Brain microvascular endothelial cell (primary cell): ENCODE measurements around the gene KCTD17.

Experiments used
- DNase-seq: peaks from one replicate; pipeline ENCODE4 v3.0.0-alpha.2; 2020
- H3K27ac ChIP-seq: fragments of 250-450 bp; sonication (Bioruptor Pico); 2 replicates; pipeline ENCODE4 v1.5.1; 2020; ENCODE audit warnings: mild to moderate bottlenecking, moderate library complexity
- H3K27me3 ChIP-seq: fragments of 250-450 bp; sonication (Bioruptor Pico); replicated peaks from 2 replicates; pipeline ENCODE4 v1.5.1; 2020; ENCODE audit warnings: mild to moderate bottlenecking
- H3K36me3 ChIP-seq: fragments of 250-450 bp; sonication (Bioruptor Pico); replicated peaks from 2 replicates; pipeline ENCODE4 v1.5.1; 2020; ENCODE audit warnings: mild to moderate bottlenecking
- H3K4me3 ChIP-seq: 2 replicates; pipeline ENCODE4 v1.5.1; 2011; ENCODE audit warnings: low read depth, mild to moderate bottlenecking, control low read depth, low read length, moderate library complexity
- in situ Hi-C: cut with HindIII; loops from 2 replicates; pipeline ENCODE4 v1.10.0; 2017; ENCODE audit warnings: low sequenced_read_pairs, low pct_ligation_motif_present
- TF ChIP-seq, protein P1 (sequence below): IDR thresholded peaks from 2 replicates; pipeline ENCODE4 v1.5.1; 2011; ENCODE audit warnings: low read depth, mild to moderate bottlenecking, moderate library complexity, low read length, control low read depth, inconsistent platforms; ENCODE audit errors: missing control alignments

KCTD17 gene

DNA sequence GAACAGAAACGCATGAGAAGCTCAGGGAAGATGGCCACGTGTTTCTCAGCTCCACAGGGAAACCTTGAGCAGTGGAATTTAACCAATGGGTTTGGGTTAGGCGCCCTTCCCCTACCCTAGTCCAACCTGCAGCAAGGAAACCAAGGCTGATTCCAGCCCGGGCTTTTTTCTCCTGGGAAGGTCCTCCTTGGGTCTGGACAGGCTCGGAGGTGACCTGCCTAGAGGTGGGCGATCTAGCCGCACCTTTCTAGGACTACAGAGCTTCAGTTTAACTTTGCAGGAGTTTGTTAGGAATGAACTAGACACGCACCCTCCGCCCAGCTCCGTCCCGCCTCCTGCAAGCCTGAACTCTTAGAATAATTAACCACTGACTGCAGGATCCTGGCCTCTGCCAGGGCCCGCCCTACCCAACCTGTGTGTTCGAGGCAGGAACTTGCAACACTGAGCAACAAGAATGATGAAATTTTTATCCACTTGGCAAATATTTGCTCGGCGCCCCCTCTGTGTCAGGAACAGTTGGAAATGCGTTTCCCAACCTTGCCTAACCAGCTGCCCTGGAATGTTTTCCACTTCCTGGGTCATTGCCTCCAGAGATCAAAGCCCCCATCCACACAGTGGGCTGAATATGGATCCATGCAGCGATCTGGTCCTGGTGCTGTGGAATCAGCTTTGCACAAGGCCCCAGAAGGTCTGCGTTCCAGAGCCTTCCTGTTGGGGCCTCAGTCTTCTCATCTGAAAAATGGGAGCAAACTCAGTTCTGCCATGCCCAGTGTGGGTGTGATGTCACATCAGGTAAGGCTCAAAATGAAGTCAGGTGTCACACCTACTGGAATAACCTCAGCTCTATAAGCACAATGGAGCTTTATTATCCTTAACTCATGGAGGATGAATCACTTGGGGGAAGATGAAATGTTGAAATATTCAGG is 18.7 kb upstream of the KCTD17 start:
- Histone ChIP-seq H3K27ac (no peak overlapping the region), H3K4me3 (no peak overlapping the region), H3K27me3 (no peaks in the 10 kb centered on the region), H3K36me3 (peaks cover 8% of the 10 kb centered on the region)
- in situ Hi-C loops = no loop called here
- DNase-seq = no peak
- TF ChIP-seq, protein P1, sequence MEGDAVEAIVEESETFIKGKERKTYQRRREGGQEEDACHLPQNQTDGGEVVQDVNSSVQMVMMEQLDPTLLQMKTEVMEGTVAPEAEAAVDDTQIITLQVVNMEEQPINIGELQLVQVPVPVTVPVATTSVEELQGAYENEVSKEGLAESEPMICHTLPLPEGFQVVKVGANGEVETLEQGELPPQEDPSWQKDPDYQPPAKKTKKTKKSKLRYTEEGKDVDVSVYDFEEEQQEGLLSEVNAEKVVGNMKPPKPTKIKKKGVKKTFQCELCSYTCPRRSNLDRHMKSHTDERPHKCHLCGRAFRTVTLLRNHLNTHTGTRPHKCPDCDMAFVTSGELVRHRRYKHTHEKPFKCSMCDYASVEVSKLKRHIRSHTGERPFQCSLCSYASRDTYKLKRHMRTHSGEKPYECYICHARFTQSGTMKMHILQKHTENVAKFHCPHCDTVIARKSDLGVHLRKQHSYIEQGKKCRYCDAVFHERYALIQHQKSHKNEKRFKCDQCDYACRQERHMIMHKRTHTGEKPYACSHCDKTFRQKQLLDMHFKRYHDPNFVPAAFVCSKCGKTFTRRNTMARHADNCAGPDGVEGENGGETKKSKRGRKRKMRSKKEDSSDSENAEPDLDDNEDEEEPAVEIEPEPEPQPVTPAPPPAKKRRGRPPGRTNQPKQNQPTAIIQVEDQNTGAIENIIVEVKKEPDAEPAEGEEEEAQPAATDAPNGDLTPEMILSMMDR = no peak

DNA sequence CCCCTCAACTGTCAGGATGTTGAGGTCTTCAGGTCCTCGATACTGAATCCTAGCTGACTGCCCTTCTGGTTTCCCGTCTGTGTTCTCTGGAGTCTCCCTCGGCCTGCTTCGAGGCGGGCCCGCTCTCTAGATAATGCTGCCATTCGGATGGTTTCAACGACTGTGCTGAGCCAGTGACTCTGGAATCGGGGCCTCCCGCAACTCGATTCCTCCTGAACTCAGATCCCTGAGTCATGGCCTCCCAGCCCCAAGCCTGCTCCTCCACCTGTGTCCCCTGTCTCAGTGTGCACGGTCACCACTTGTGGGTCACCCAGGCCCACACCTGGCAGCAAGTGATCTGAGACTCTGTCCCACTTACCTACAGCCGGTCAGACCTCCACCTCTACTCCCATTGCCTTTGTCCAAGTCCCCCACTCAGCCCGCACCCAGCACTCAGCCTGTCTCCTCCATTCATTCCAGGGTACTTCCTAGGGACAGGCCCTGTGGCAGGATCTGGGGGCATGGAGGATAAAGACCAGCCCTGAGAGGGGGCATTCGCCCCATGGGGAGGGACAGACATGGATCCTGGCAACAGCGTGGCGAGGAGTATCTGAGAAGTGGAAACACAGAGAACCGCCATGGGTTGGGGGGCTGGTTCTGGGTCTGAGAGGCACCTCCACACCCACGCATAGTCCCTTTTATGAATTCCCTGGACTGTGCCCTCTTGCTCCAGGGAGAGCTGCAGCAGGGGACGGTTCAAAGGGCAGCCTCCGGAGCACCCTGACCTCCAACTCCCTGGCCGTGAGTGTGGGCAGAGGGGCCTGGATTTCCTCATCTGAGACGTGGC is 17.7 kb upstream of the KCTD17 start:
- no peak overlapping the region for H3K27ac ChIP-seq
- H3K36me3 ChIP-seq = peaks cover 5% of the 10 kb centered on the region
- DNase-seq = no peak
- no peak overlapping the region for H3K4me3 ChIP-seq
- in situ Hi-C loops = no loop called here
- TF ChIP-seq, protein P1 = no peak
- H3K27me3 ChIP-seq = no peaks in the 10 kb centered on the region

DNA sequence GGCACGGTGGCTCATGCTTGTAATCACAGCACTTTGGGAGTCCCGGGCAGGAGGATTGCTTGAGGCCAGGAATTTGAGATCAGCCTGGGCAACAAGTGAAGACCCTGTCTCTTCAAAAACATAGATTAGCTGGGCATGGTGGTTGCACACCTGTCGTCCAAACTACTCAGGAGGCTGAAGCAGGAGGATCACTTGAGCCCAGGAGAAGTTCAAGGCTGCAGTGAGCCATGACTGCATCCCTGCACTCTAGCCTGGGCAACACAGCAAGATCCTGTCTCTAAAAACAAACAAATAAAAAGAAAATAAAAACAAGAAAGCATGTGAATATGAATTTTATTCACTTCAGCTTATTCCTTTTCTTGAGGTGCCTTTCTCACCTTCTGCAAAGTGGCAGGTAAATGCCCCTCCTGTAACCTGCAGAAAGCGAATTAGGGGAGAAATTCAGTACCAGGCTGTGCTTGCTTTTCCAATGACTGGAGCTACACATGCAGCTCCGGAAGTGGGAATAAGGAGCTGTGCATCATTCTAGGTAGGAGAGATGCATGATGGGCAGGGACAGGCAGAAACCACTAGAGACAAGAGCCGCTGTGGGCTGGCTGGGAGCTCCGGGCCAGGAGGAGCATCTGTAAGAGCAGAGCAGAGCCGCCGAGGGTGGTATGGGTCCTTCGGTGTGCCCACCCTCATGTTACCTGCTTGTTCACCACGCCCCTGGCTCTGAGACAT is 14.7 kb upstream of the KCTD17 start:
- no peak overlapping the region for H3K4me3 ChIP-seq
- TF ChIP-seq, protein P1 = no peak
- in situ Hi-C loops = no loop called here
- H3K27me3 ChIP-seq = no peaks in the 10 kb centered on the region
- no peak overlapping the region for H3K27ac ChIP-seq
- no peak for DNase-seq
- H3K36me3 ChIP-seq = no peaks in the 10 kb centered on the region

DNA sequence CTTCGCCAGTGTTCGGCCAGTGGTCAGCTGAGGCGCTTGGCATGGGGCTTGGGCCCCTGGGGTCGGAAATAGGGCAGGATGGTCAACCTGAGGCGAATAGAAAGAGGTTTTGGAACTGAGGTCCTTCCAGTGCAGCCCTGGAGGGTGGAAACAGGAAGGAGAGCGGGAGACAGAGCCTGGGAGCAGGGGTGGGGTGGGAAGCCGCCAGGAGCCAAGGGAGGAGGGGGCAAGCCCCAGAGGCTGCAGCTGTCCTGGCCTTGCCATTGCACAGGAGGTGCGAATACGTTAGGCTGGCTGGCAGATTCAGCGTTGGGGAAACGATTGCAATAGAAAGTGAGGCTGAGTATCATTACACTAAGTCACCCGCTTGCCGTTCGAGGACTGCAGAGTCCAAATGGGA is 13.9 kb upstream of the KCTD17 start:
- Histone ChIP-seq H3K4me3 (no peak overlapping the region), H3K36me3 (no peaks in the 10 kb centered on the region), H3K27me3 (no peaks in the 10 kb centered on the region), H3K27ac (no peak overlapping the region)
- TF ChIP-seq, protein P1 = no peak
- DNase-seq = no peak
- in situ Hi-C loops = no loop called here

DNA sequence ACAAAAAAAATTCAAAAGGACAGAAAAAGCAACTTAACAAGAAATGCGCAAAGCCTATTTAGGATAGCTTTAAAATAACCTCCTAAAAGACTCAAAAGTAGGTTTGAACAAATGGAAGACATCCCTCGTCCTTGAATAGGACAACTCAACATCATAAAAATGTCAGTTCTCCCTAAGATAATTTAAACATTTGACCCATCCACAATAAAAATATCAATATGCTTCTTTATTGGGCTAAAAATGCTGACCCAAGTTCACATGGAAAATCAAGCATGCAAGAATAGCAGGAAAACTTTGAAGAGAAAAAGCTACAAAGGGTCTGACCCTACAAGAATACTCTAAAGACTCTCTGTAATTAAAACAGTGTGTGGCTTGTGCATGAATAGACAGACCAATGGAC is 12.1 kb upstream of the KCTD17 start:
- no peak overlapping the region for H3K27ac ChIP-seq
- no peak overlapping the region for H3K4me3 ChIP-seq
- in situ Hi-C loops = no loop called here
- TF ChIP-seq, protein P1 = no peak
- no peaks in the 10 kb centered on the region for H3K36me3 ChIP-seq
- DNase-seq = no peak
- no peaks in the 10 kb centered on the region for H3K27me3 ChIP-seq
